ENCODE results near the gene MYO7B. TPM values are rescaled to one million over a fixed set of nuclear protein-coding genes. Genes with fewer than 3 reads are reported as not detected.

MYO7B gene
- total and polyA plus RNA-seq, 9 of the 15 experiments (the other 6 are each of a cell fraction or from before 2014, with no cell fraction given), result 0.08 TPM; not detected in 8

DNA sequence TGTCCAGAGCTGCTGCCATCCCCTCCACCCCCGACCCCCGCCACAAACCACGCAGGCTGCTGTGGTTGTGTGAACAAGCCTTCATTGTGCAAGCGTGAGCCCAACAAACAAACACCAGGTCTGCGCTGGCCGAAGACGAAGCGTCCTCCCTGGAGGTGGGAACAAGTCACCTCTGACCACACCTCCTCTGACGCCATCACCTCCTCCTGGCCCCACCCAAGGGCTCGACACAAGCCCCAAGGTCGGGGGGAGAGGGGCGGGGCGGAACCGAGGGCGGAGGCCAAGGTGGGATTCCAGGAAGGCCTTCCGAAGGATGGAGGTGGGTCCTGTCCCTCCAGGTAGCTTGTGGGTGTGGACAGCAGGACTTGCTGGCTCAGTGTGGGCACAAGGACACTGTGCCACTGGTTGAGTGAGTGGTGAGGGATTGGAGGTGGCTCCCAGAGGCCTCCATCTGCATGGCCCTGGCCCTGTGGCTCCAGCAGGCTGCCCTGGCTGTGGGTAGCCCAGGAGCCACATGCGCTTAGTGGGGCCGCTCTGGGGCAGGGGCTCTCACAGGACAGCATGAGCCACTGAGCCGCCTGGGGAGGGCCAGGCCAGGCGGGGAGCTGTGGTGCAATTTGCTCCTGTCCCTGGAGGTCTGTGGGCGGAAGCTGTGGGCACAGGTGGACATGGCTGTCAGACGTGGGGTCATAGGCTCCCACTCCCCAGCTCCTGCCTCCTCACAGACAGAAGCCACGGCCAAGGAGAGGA is 103.1 kb downstream of the MYO7B start (continued):
- TF ChIP-seq, protein P1, sequence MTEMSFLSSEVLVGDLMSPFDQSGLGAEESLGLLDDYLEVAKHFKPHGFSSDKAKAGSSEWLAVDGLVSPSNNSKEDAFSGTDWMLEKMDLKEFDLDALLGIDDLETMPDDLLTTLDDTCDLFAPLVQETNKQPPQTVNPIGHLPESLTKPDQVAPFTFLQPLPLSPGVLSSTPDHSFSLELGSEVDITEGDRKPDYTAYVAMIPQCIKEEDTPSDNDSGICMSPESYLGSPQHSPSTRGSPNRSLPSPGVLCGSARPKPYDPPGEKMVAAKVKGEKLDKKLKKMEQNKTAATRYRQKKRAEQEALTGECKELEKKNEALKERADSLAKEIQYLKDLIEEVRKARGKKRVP (CRISPR knock-in tag; IDR thresholded peaks at IDR 0.05), result no peak
- TF ChIP-seq ZKSCAN1 (IDR thresholded peaks at IDR 0.05; ENCODE audit: low read depth, low read length), result peak; percentile 96
- no peak for TF ChIP-seq SMAD1 (IDR thresholded peaks at IDR 0.05; ENCODE audit: low read depth, low read length, partially characterized antibody)
- no peak for TF ChIP-seq RBM22 (IDR thresholded peaks at IDR 0.05; ENCODE audit: low read depth, low read length, poor library complexity, severe bottlenecking)
- no peak for TF ChIP-seq ZNF717 (CRISPR knock-in tag; IDR thresholded peaks at IDR 0.05)
- TF ChIP-seq SIRT6 (IDR thresholded peaks at IDR 0.05; ENCODE audit: low read depth, low read length), result no peak
- TF ChIP-seq ZNF449 (CRISPR knock-in tag; IDR thresholded peaks at IDR 0.05), result no peak
- no peak for TF ChIP-seq MCM3 (IDR thresholded peaks at IDR 0.05)
- TF ChIP-seq, protein P2, sequence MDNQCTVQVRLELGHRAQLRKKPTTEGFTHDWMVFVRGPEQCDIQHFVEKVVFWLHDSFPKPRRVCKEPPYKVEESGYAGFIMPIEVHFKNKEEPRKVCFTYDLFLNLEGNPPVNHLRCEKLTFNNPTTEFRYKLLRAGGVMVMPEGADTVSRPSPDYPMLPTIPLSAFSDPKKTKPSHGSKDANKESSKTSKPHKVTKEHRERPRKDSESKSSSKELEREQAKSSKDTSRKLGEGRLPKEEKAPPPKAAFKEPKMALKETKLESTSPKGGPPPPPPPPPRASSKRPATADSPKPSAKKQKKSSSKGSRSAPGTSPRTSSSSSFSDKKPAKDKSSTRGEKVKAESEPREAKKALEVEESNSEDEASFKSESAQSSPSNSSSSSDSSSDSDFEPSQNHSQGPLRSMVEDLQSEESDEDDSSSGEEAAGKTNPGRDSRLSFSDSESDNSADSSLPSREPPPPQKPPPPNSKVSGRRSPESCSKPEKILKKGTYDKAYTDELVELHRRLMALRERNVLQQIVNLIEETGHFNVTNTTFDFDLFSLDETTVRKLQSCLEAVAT (IDR thresholded peaks at IDR 0.05), result no peak
- no peak for TF ChIP-seq SETDB1 (IDR thresholded peaks at IDR 0.05; ENCODE audit: low read length)
- TF ChIP-seq ZNF41 (CRISPR knock-in tag; conservative IDR thresholded peaks at IDR 0.05), result no peak
- TF ChIP-seq ARID1B (IDR thresholded peaks at IDR 0.05), result no peak
- no peak for TF ChIP-seq PHF20 (IDR thresholded peaks at IDR 0.05; ENCODE audit: partially characterized antibody)
- TF ChIP-seq OTX1 (CRISPR knock-in tag; IDR thresholded peaks at IDR 0.05), result no peak
- TF ChIP-seq, protein P3, sequence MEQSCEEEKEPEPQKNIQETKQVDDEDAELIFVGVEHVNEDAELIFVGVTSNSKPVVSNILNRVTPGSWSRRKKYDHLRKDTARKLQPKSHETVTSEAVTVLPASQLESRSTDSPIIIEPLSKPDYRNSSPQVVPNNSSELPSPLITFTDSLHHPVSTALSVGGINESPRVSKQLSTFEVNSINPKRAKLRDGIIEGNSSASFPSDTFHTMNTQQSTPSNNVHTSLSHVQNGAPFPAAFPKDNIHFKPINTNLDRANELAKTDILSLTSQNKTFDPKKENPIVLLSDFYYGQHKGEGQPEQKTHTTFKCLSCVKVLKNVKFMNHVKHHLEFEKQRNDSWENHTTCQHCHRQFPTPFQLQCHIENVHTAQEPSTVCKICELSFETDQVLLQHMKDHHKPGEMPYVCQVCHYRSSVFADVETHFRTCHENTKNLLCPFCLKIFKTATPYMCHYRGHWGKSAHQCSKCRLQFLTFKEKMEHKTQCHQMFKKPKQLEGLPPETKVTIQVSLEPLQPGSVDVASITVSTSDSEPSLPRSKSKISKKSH (CRISPR knock-in tag; IDR thresholded peaks at IDR 0.05), result no peak
- TF ChIP-seq NRF1 (conservative IDR thresholded peaks at IDR 0.05 in 1 of 2, IDR thresholded peaks at IDR 0.05 in 1 of 2), result peak in 1 of 2 experiments; percentile 33; a peak in 1 of 4 replicates
- TF ChIP-seq SRF (CRISPR knock-in tag; IDR thresholded peaks at IDR 0.05), result no peak; a peak in 1 of 4 replicates
- TF ChIP-seq HBP1 (CRISPR knock-in tag; IDR thresholded peaks at IDR 0.05), result no peak

Data from K562 (cell line).